Natural killer cell (primary cell): ENCODE measurements around the gene LARP1. TPM values are rescaled to one million over a fixed set of nuclear protein-coding genes. Genes with fewer than 3 reads are reported as not detected.
"Not testable (repeated sequence)": the region's sequence is repeated elsewhere in the genome, so short reads cannot be mapped to it uniquely, and the experiment has no call there.

Source experiments
- ATAC-seq, 3 donors: fragments of 150-1000 bp in 2 of 3; fragments of 200-7000 bp in 1 of 3; cut with Tn5 transposase; 1 replicate in 1 of 3; 2 replicates in 2 of 3; pipeline ENCODE4 v1.10.0; 2021; ENCODE audit warnings: mild to moderate bottlenecking in 2 of 3, moderate library complexity in 2 of 3
- DNase-seq, 2 donors: peaks; one replicate each; pipeline versions ENCODE4 v3.0.0 to v3.0.0-alpha.2; 2013 to 2021; ENCODE audit warnings: mixed read lengths in 1 of 2
- H3K27ac ChIP-seq: one replicate; pipeline ENCODE4 v1.5.1; 2013; ENCODE audit warnings: mild to moderate bottlenecking, low read length
- H3K27me3 ChIP-seq: one replicate; pipeline ENCODE4 v1.6.1; 2013; ENCODE audit warnings: low read length; ENCODE audit not compliant: control insufficient read depth, insufficient read depth
- H3K36me3 ChIP-seq: one replicate; pipeline ENCODE4 v1.6.1; 2013; ENCODE audit warnings: low read length; ENCODE audit not compliant: control insufficient read depth, insufficient read depth
- H3K4me1 ChIP-seq: one replicate; pipeline ENCODE4 v1.6.1; 2013; ENCODE audit warnings: low read length; ENCODE audit not compliant: control insufficient read depth, insufficient read depth
- H3K4me3 ChIP-seq: one replicate; pipeline ENCODE4 v1.5.1; 2013; ENCODE audit warnings: low read length
- H3K9me3 ChIP-seq: one replicate; pipeline ENCODE4 v1.6.1; 2013; ENCODE audit warnings: low read length; ENCODE audit not compliant: control insufficient read depth, insufficient read depth
- H3K27ac Mint-ChIP-seq, 2 donors: one replicate each; pipeline ENCODE4 v1.8.0; 2022; ENCODE audit warnings: mild to moderate bottlenecking in 2 of 2, mixed read lengths in 2 of 2, moderate library complexity in 1 of 2
- H3K27me3 Mint-ChIP-seq, 2 donors: one replicate each; pipeline ENCODE4 v1.8.0; 2022; ENCODE audit warnings: low read depth in 2 of 2, mixed read lengths in 2 of 2
- H3K36me3 Mint-ChIP-seq: one replicate; pipeline ENCODE4 v1.8.0; 2022; ENCODE audit warnings: mixed read lengths
- H3K4me1 Mint-ChIP-seq, 2 donors: one replicate each; pipeline ENCODE4 v1.8.0; 2022; ENCODE audit warnings: mixed read lengths in 2 of 2
- H3K4me3 Mint-ChIP-seq: one replicate; pipeline ENCODE4 v1.8.0; 2022; ENCODE audit warnings: mild to moderate bottlenecking, moderate library complexity, mixed read lengths
- H3K9me3 Mint-ChIP-seq, 2 donors: one replicate each; pipeline ENCODE4 v1.8.0; 2022; ENCODE audit warnings: mixed read lengths in 2 of 2
- WGBS: methylation state at CpG from one replicate; pipeline ENCODE4 v1.1.7; 2013; ENCODE audit warnings: missing lambda C conversion rate; ENCODE audit not compliant: insufficient coverage; 5-methylcytosine and 5-hydroxymethylcytosine counted together
- intact Hi-C: fragments of 100-400 bp; cut with micrococcal nuclease; formaldehyde crosslinking; loops from one replicate; pipeline ENCODE4 v1.14.2; 2022
- total RNA-seq, 4 donors: library from RNA; stranded (reverse); fragments of 120-200 nt in 1 of 4; gene quantifications; one replicate each; pipeline versions ENCODE4 v1.2.3 to v1.2.4, GENCODE V29; 2013 to 2022
- TF ChIP-seq, protein P1 (sequence below): fragments of 200-600 bp; IDR thresholded peaks from one replicate; pipeline ENCODE4 v1.8.0; 2022; ENCODE audit warnings: antibody characterized with exemption

The LARP1 gene
- total RNA-seq, 3 donors from 2014 or later (not counting 1 experiment from before 2014, with no cell fraction given), result 103 to 117 (median 112) TPM

DNA sequence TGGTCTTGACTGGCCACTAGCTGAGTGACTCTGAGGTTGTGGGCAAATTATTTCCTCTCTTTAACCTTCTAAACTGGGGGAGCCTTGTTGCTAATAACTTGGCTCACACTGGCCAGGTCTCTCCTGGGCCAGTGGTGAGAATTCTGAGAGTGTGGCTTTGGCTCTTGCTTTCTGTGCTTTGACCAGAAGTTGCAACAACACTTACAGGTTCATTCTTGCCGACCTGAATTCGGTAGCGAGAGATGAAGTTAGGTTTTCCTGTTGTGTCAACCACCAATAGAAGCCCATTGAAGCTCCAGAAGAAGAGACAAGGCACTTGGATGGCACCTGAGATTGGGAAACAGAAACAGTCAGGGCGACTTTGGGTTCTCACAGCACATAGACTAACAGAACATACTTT lies 75.4 kb downstream of the LARP1 start:
- Mint-ChIP-seq H3K27ac (peak overlapping the region; percentile 19 to 64), H3K4me3 (no peak overlapping the region), H3K4me1 (peaks cover 16 to 22% of the 10 kb centered on the region in 2 donors), H3K27me3 (no peaks in the 10 kb centered on the region), H3K36me3 (no peaks in the 10 kb centered on the region), H3K9me3 (no peaks in the 10 kb centered on the region)
- DNase-seq, result no peak
- Histone ChIP-seq H3K27me3 (no peaks in the 10 kb centered on the region), H3K36me3 (no peaks in the 10 kb centered on the region), H3K4me1 (peaks cover 18% of the 10 kb centered on the region), H3K9me3 (no peaks in the 10 kb centered on the region), H3K27ac (no peak overlapping the region), H3K4me3 (no peak overlapping the region)
- intact Hi-C loops, result no loop called here
- TF ChIP-seq, protein P1, sequence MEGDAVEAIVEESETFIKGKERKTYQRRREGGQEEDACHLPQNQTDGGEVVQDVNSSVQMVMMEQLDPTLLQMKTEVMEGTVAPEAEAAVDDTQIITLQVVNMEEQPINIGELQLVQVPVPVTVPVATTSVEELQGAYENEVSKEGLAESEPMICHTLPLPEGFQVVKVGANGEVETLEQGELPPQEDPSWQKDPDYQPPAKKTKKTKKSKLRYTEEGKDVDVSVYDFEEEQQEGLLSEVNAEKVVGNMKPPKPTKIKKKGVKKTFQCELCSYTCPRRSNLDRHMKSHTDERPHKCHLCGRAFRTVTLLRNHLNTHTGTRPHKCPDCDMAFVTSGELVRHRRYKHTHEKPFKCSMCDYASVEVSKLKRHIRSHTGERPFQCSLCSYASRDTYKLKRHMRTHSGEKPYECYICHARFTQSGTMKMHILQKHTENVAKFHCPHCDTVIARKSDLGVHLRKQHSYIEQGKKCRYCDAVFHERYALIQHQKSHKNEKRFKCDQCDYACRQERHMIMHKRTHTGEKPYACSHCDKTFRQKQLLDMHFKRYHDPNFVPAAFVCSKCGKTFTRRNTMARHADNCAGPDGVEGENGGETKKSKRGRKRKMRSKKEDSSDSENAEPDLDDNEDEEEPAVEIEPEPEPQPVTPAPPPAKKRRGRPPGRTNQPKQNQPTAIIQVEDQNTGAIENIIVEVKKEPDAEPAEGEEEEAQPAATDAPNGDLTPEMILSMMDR, result no peak
- whole genome bisulfite sequencing, result 92% methylated on average over 4 of the region's 4 CpGs
- no peak for ATAC-seq

DNA sequence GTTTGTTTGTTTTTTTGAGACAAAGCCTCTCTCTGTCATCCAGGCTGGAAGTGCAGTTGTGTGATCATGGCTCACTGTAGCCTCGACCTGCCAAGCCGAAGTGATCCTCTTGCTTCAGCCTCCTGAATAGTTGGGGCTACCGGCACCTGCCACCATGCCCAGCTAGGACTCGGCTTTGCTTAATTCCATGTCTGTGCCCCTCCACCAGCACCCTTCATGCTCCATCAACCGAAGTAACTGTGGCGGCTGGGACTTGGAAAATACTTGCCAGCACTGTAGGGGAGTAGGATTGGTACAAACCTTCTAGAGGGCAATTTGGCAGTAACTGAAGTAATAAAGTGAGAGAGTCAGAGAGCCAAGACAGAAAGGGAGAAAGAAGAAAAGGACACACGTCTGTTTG lies 76.3 kb downstream of the LARP1 start:
- DNase-seq, result no peak
- Mint-ChIP-seq H3K27ac (no peak overlapping the region), H3K9me3 (no peaks in the 10 kb centered on the region), H3K36me3 (no peaks in the 10 kb centered on the region), H3K4me3 (no peak overlapping the region), H3K4me1 (peaks cover 16 to 22% of the 10 kb centered on the region in 2 donors), H3K27me3 (no peaks in the 10 kb centered on the region)
- Histone ChIP-seq H3K27me3 (no peaks in the 10 kb centered on the region), H3K4me1 (peaks cover 18% of the 10 kb centered on the region), H3K9me3 (no peaks in the 10 kb centered on the region), H3K27ac (no peak overlapping the region), H3K4me3 (no peak overlapping the region), H3K36me3 (no peaks in the 10 kb centered on the region)
- ATAC-seq, result no peak
- TF ChIP-seq, protein P1, result no peak
- WGBS, result 96% methylated on average over 6 of the region's 7 CpGs
- intact Hi-C loops, result no loop called here

DNA sequence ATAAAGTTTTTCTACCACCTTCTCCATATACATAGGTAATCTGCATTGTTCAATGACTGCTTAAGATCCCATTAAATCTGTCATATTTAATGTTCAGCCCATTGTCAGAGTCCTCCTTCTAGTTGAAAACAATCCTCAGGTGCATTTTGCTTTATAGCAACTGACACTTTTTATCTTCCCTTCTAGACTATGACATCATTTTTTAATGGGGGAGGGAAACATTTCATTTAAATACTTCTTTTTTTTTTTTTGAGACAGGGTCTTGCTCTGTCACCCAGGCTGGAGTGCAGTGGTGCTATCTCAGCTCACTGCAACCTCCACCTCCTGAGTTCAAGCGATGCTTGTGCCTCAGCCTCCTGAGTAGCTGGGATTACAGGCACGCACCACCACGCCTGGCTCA lies 77.6 kb downstream of the LARP1 start:
- H3K27ac ChIP-seq, H3K27me3 Mint-ChIP-seq, intact Hi-C loops, H3K36me3 ChIP-seq, H3K36me3 Mint-ChIP-seq, H3K27ac Mint-ChIP-seq, H3K9me3 ChIP-seq, H3K4me3 Mint-ChIP-seq, ATAC-seq, DNase-seq, H3K9me3 Mint-ChIP-seq, H3K27me3 ChIP-seq, H3K4me3 ChIP-seq: not testable (repeated sequence)
- H3K4me1 ChIP-seq, result peaks cover 18% of the 10 kb centered on the region
- peaks cover 16 to 22% of the 10 kb centered on the region in 2 donors for H3K4me1 Mint-ChIP-seq
- WGBS, result 97% methylated on average over 3 of the region's 3 CpGs

DNA sequence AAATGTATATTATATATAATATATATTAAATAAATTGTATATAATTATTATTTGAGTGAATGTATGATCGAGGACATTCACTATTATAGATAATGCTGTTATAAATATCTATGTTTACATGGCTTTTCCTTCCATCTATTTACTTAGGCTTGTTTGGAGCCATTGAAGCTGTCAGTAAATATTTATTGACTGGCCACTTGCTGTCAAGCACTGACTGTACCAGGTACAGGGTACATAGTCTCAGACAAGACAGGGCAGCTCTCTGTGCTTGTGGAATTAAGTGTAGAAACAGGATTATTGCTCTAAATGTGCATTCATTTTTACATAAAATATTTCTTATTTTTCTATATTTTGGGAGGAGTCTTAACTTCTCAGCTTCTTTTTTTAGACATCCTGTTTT lies 78.9 kb downstream of the LARP1 start:
- Mint-ChIP-seq H3K27me3 (no peaks in the 10 kb centered on the region), H3K4me1 (peaks cover 15 to 22% of the 10 kb centered on the region in 2 donors), H3K9me3 (no peaks in the 10 kb centered on the region), H3K4me3 (no peak overlapping the region), H3K36me3 (no peaks in the 10 kb centered on the region), H3K27ac (no peak overlapping the region)
- H3K4me3 ChIP-seq, result no peak overlapping the region
- H3K27me3 ChIP-seq, result no peaks in the 10 kb centered on the region
- intact Hi-C loops, result no loop called here
- H3K27ac ChIP-seq, result no peak overlapping the region
- no CpG with 5 or more reads among the region's 1 CpG for WGBS
- no peak for ATAC-seq
- no peaks in the 10 kb centered on the region for H3K36me3 ChIP-seq
- DNase-seq, result no peak
- no peaks in the 10 kb centered on the region for H3K9me3 ChIP-seq
- TF ChIP-seq, protein P1, result no peak
- H3K4me1 ChIP-seq, result peaks cover 16% of the 10 kb centered on the region

DNA sequence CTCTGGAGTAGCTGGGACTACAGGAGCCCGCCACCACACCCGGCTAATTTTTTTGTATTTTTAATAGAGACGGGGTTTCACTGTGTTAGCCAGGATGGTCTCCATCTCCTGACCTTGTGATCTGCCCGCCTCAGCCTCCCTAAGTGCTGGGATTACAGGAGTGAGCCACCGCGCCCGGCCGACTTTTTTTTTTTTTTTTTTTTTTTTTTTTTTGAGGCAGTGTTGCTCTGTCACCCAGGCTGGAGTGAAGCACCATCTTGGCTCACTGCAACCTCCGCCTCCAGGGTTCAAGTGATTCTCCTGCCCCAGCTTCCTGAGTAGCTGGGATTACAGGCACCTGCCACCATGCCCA lies 80.5 kb downstream of the LARP1 start:
- H3K27me3 ChIP-seq, intact Hi-C loops, DNase-seq, H3K4me3 ChIP-seq, H3K4me1 Mint-ChIP-seq, ATAC-seq, H3K36me3 Mint-ChIP-seq, H3K4me1 ChIP-seq, H3K27ac ChIP-seq, H3K4me3 Mint-ChIP-seq, H3K36me3 ChIP-seq, H3K27me3 Mint-ChIP-seq, H3K9me3 ChIP-seq, H3K9me3 Mint-ChIP-seq, H3K27ac Mint-ChIP-seq: not testable (repeated sequence)
- 100% methylated on average over 5 of the region's 9 CpGs for WGBS
